OCI-LY3 (cell line): ENCODE data around the gene UBAC2.

ENCODE experiments used
- EZH2phosphoT487 ChIP-seq: fragments of 200-600 bp; shearing (Covaris generic); IDR thresholded peaks from 2 replicates; pipeline ENCODE4 v1.6.1; 2018; ENCODE audit warnings: antibody characterized with exemption, mixed run types, low read depth
- TF ChIP-seq, protein P1 (sequence below): fragments of 200-600, 300-600 bp; sonication (generic); IDR thresholded peaks from 2 replicates; pipeline ENCODE4 v1.5.1; 2014; ENCODE audit warnings: antibody characterized with exemption, low read length, low read depth

DNA sequence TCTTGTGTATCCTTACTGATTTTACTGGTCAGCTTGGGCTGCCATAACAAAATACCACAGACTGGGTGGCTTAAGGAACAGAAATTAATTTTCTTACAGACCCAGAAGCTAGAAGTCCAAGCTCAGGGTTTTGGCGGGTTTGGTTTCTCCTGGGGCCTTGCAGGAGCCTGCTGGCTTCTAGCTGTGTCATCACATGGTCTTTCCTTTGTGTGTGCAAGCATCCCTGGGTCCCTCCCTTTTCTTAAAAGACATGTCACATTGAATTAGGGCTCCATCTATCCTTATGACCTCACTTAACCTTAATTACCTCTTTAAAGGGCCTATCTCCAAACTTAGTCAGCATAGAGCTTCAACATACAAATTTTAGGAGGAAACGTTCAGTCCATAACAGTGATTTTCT lies 23.4 kb downstream of the UBAC2 start:
- TF ChIP-seq EZH2phosphoT487 = no peak
- TF ChIP-seq, protein P1, sequence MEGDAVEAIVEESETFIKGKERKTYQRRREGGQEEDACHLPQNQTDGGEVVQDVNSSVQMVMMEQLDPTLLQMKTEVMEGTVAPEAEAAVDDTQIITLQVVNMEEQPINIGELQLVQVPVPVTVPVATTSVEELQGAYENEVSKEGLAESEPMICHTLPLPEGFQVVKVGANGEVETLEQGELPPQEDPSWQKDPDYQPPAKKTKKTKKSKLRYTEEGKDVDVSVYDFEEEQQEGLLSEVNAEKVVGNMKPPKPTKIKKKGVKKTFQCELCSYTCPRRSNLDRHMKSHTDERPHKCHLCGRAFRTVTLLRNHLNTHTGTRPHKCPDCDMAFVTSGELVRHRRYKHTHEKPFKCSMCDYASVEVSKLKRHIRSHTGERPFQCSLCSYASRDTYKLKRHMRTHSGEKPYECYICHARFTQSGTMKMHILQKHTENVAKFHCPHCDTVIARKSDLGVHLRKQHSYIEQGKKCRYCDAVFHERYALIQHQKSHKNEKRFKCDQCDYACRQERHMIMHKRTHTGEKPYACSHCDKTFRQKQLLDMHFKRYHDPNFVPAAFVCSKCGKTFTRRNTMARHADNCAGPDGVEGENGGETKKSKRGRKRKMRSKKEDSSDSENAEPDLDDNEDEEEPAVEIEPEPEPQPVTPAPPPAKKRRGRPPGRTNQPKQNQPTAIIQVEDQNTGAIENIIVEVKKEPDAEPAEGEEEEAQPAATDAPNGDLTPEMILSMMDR = no peak
